Measurements from ENCODE around the gene MPPE1.

The MPPE1 gene

DNA sequence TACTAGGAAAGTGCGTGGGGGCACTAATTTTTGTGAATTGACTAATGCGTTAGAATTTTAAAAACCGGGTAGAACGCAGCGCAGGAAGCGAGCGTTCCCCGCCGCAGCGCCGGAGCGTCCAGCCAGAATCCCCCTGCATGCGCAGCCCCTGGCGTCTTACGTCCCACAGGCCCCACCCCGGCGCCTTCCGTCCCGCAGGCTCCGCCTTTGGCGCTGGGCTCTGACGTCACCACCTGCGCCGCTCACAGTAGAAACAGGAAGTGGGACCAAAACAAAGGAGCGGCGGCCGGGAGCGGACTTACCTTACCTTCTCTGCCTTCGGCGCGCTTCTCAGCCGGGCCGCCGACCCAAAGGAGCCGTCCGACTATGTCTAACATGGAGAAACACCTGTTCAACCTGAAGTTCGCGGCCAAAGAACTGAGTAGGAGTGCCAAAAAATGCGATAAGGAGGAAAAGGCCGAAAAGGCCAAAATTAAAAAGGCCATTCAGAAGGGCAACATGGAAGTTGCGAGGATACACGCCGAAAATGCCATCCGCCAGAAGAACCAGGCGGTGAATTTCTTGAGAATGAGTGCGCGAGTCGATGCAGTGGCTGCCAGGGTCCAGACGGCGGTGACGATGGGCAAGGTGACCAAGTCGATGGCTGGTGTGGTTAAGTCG is 56.8 kb downstream of the MPPE1 start, which contains the start of gene CHMP1B:
TSS of gene CHMP1B (plus strand) at position 268 of the 660 bp plus-strand sequence. CDS start at position 367, 99 bp downstream.
- peak; percentile 98 for DNase-seq

DNA sequence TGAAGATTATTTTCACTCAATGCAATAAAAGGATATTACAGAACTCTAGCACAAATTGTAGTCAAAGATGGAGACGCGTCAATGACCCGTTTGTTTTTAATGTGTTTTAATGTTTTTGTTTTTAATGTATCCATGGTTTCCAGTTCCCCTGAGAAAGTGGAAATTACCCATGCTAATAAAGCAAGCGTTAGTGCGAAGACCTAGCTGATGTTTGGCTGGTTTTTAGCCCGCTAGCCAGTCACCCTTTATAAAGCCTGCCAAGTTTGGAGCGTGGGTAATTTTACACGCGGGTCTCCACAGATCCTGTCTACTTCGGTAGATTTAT is 57.3 kb downstream of the MPPE1 start:
- DNase-seq, result no peak

DNA sequence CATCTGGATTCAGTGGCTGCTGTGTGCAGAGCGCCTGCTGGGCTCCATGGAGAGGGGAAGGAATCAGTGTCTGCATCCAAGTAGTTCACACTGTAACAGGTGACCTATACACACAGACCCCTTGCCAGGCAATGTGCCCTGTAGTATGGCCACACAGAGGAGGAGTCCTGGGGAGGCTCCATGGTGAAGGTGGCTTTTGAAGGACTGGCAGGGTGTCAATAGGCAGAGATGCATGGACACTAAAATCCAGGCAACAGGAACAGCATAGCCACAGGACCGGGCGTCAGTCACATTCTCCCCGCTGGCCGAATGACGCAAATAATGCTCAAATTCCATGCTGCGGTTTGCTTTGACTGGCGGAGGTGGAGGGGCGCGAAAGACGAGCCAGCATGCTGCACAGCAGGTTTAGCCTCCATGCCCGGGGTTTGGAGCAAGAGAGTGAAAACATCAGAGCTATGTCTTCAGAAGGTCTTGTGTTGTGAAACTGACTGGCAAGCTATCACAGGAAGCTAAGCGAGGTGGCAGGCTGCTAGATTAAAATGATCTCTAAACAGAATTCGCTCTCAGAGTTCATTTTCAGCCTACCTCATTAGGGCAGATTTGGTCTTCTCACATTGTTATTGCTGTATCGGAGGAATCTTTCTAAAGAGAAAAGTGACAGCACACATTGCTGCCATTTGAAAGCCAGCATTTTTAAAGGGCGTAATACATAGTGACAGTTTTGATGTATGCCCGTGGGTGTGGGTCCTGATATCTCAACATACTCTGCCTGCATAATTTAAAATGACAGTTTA is 58.1 kb downstream of the MPPE1 start:
- peak; percentile 76 for DNase-seq

- DNase-seq, result no peak
These were observed 58.8 kb downstream of the MPPE1 start for GRCh38 chr18:11849279-11849678.

GRCh38 chr18:11847811-11848210 is 60.3 kb downstream of the MPPE1 start:
- no peak for DNase-seq

- no peak for DNase-seq
These were observed 62.5 kb downstream of the MPPE1 start for GRCh38 chr18:11845654-11846053.

GRCh38 chr18:11844436-11844835 is 63.7 kb downstream of the MPPE1 start:
- DNase-seq, result no peak

GRCh38 chr18:11842562-11842961 is 65.6 kb downstream of the MPPE1 start:
- no peak for DNase-seq

GRCh38 chr18:11840493-11840892 is 67.6 kb downstream of the MPPE1 start:
- DNase-seq, result no peak

GRCh38 chr18:11839556-11839955 is 68.6 kb downstream of the MPPE1 start:
- no peak for DNase-seq

DNA sequence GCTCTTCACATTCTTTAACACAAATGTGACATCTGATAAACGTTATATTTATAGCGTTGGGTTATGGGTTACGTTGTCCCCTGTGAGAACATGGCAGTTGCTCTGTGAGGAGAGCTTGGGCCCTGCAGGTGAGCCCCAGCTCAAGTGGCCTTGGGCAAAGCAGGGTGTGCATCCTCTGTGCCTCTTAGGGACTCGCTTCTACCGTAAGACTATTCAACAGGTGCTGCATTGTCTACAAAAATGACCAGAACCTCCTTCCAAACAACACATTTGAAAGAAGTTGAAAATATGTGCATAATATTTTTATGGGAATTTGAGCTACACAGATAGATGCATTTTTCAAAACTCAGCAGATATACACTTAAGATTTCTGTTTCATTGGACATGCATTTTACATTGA is 73.3 kb downstream of the MPPE1 start:
- no peak for DNase-seq
